PFSK-1 (cell line): ENCODE data around the gene CASP12.

ENCODE experiments used
- POLR2AphosphoS5 ChIP-seq: IDR thresholded peaks from 2 replicates; pipeline ENCODE4 v1.6.1; 2012; ENCODE audit warnings: low read depth, mild to moderate bottlenecking, control low read depth, low read length, moderate library complexity
- SIN3A ChIP-seq: IDR thresholded peaks from 2 replicates; pipeline ENCODE4 v1.6.1; 2012; ENCODE audit warnings: mild to moderate bottlenecking, low read length, moderate library complexity, borderline replicate concordance; ENCODE audit not compliant: insufficient read depth

DNA sequence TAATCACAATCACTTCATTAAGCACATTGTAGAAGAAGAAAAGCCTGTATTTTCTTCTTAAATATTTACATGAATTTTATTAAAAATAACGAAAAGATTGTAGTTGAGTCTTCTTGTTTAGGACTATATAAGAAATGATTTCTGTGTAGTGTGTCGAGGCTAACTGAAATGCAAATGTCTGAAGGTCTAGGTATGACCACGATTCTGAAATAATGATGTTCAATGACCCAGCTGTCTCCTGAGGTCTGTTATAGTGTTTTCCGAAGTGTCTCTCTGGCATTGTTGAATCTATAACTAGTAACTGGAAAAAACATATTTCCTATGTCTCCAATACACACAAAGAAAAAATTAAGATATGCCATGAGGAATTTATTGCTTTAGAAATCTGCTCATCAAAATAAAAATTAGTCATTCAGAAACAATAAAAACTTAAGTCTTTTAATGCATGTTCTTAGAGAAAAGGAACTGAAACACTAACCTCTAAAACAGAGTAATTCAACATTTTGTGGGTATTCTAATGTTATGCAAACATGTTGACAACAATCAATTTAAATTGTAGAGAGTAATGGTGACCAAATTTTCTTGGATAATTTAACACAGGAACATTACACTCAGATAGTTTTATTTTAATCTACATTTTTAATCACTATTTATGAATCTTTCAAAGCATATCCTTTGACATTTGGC, 55.0 kb downstream of the CASP12 start:
- TF ChIP-seq SIN3A (no peak), POLR2AphosphoS5 (no peak)
